Measurements from ENCODE around the gene ARIH2.

Gene ARIH2

DNA sequence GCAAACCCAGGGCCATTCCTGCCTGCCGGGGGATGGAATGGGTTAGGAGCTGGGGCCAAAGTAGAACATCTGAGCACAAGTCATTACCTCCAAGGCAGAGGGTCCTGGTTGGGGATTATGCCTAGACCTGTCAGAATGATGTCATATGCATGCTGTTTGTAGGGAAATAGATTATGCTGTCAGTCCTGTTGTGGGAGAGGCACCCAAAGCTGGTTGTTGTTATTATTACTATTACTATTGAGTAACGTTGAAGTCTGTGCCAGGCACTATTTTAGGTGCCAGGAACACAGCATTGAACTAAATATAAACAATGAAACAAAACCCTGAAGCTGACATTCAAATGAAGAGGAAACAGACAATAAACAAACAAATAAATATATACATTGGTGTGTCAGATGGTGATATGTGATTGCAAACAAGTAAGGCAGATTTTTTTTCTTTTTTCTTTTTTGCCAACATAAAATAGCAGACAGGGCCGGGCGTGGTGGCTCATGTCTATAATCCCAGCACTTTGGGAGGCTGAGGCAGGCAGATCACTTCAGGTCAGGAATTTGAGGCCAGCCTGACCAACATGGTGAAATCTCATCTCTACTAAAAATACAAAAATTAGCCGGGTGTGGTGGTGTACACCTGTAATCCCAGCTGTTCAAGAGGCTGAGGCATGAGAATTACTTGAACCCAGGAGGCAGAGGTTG lies 73.4 kb downstream of the ARIH2 start:
- Histone ChIP-seq H3K4me3 (ENCODE audit: low read length) (no peak overlapping the region), H3K9me3 (ENCODE audit: insufficient read depth, low read length) (no peaks in the 10 kb centered on the region), H2AFZ (ENCODE audit: low read depth, low read length) (no peak overlapping the region), H3K27ac (ENCODE audit: low read length) (no peak overlapping the region), H3K79me2 (ENCODE audit: low read length) (peaks cover 36% of the 10 kb centered on the region), H3K4me1 (ENCODE audit: low read length) (peaks cover 15% of the 10 kb centered on the region), H3K27me3 (ENCODE audit: low read depth, low read length) (no peaks in the 10 kb centered on the region), H3K36me3 (replicated peaks; ENCODE audit: low read depth, low read length) (peaks cover 10% of the 10 kb centered on the region), H3K9ac (ENCODE audit: low read length) (no peak overlapping the region), H4K20me1 (ENCODE audit: insufficient read depth, low read length) (no peaks in the 10 kb centered on the region), H3K4me2 (ENCODE audit: low read length) (peak overlapping the region; percentile 95)
- TF ChIP-seq, protein P1, sequence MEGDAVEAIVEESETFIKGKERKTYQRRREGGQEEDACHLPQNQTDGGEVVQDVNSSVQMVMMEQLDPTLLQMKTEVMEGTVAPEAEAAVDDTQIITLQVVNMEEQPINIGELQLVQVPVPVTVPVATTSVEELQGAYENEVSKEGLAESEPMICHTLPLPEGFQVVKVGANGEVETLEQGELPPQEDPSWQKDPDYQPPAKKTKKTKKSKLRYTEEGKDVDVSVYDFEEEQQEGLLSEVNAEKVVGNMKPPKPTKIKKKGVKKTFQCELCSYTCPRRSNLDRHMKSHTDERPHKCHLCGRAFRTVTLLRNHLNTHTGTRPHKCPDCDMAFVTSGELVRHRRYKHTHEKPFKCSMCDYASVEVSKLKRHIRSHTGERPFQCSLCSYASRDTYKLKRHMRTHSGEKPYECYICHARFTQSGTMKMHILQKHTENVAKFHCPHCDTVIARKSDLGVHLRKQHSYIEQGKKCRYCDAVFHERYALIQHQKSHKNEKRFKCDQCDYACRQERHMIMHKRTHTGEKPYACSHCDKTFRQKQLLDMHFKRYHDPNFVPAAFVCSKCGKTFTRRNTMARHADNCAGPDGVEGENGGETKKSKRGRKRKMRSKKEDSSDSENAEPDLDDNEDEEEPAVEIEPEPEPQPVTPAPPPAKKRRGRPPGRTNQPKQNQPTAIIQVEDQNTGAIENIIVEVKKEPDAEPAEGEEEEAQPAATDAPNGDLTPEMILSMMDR (IDR thresholded peaks at IDR 0.05; ENCODE audit: low read depth, low read length), result no peak
- no peak for TF ChIP-seq EZH2phosphoT487 (IDR thresholded peaks at IDR 0.05; ENCODE audit: low read depth)

- Histone ChIP-seq H3K4me1 (ENCODE audit: low read length) (peaks cover 15% of the 10 kb centered on the region), H3K9ac (ENCODE audit: low read length) (no peak overlapping the region), H3K36me3 (replicated peaks; ENCODE audit: low read depth, low read length) (peaks cover 10% of the 10 kb centered on the region), H3K79me2 (ENCODE audit: low read length) (peaks cover 35% of the 10 kb centered on the region), H3K27me3 (ENCODE audit: low read depth, low read length) (no peaks in the 10 kb centered on the region), H3K27ac (ENCODE audit: low read length) (no peak overlapping the region), H4K20me1 (ENCODE audit: insufficient read depth, low read length) (0 out of 2 replicates have a peak, but pooled peaks cover 4% of the 10 kb centered on the region), H3K4me3 (ENCODE audit: low read length) (no peak overlapping the region), H2AFZ (ENCODE audit: low read depth, low read length) (no peak overlapping the region), H3K9me3 (ENCODE audit: insufficient read depth, low read length) (no peaks in the 10 kb centered on the region), H3K4me2 (ENCODE audit: low read length) (no peak overlapping the region)
- TF ChIP-seq EZH2phosphoT487 (IDR thresholded peaks at IDR 0.05; ENCODE audit: low read depth), result no peak
- TF ChIP-seq, protein P1 (IDR thresholded peaks at IDR 0.05; ENCODE audit: low read depth, low read length), result no peak
These were observed 75.2 kb downstream of the ARIH2 start for GRCh38 chr3:48993834-48994233.

- no peak overlapping the region for H3K9ac ChIP-seq (ENCODE audit: low read length)
These were observed 78.0 kb downstream of the ARIH2 start for GRCh38 chr3:48996640-48997039.

GRCh38 chr3:48997102-48997635 lies 78.5 kb downstream of the ARIH2 start:
- Histone ChIP-seq H4K20me1 (ENCODE audit: insufficient read depth, low read length) (0 out of 2 replicates have a peak, but pooled peaks cover 4% of the 10 kb centered on the region), H3K36me3 (replicated peaks; ENCODE audit: low read depth, low read length) (peaks cover 10% of the 10 kb centered on the region), H3K79me2 (ENCODE audit: low read length) (0 out of 2 replicates have a peak, but pooled peaks cover 3% of the 10 kb centered on the region), H3K4me3 (ENCODE audit: low read length) (no peak overlapping the region), H3K9ac (ENCODE audit: low read length) (no peak overlapping the region), H3K27me3 (ENCODE audit: low read depth, low read length) (no peaks in the 10 kb centered on the region), H2AFZ (ENCODE audit: low read depth, low read length) (no peak overlapping the region), H3K4me1 (ENCODE audit: low read length) (no peaks in the 10 kb centered on the region), H3K27ac (ENCODE audit: low read length) (no peak overlapping the region), H3K4me2 (ENCODE audit: low read length) (no peak overlapping the region), H3K9me3 (ENCODE audit: insufficient read depth, low read length) (no peaks in the 10 kb centered on the region)
- TF ChIP-seq, protein P1 (IDR thresholded peaks at IDR 0.05; ENCODE audit: low read depth, low read length), result no peak

More at GRCh38 chr3:48996640-48997039, 78.0 kb downstream of the ARIH2 start:
- Histone ChIP-seq H4K20me1 (ENCODE audit: insufficient read depth, low read length) (0 out of 2 replicates have a peak, but pooled peaks cover 4% of the 10 kb centered on the region), H3K4me2 (ENCODE audit: low read length) (no peak overlapping the region), H3K4me1 (ENCODE audit: low read length) (peaks cover under 1% of the 10 kb centered on the region; the same call in 1 of the 2 replicates), H3K79me2 (ENCODE audit: low read length) (peaks cover 7% of the 10 kb centered on the region), H2AFZ (ENCODE audit: low read depth, low read length) (no peak overlapping the region), H3K27me3 (ENCODE audit: low read depth, low read length) (no peaks in the 10 kb centered on the region), H3K27ac (ENCODE audit: low read length) (no peak overlapping the region), H3K36me3 (replicated peaks; ENCODE audit: low read depth, low read length) (peaks cover 10% of the 10 kb centered on the region), H3K9me3 (ENCODE audit: insufficient read depth, low read length) (no peaks in the 10 kb centered on the region), H3K4me3 (ENCODE audit: low read length) (no peak overlapping the region)
- TF ChIP-seq EZH2phosphoT487 (IDR thresholded peaks at IDR 0.05; ENCODE audit: low read depth), result no peak
- TF ChIP-seq, protein P1 (IDR thresholded peaks at IDR 0.05; ENCODE audit: low read depth, low read length), result no peak
